HG03139 (cell line): Measurements from ENCODE around the gene SYF2.
"Not testable (repeated sequence)": the region's sequence is repeated elsewhere in the genome, so short reads cannot be mapped to it uniquely, and the experiment has no call there.

Experiments used
- ATAC-seq: cut with Tn5 transposase; IDR thresholded peaks from one replicate; pipeline ENCODE4 v1.9.1; 2021; ENCODE audit not compliant: unreplicated experiment

The SYF2 gene

DNA sequence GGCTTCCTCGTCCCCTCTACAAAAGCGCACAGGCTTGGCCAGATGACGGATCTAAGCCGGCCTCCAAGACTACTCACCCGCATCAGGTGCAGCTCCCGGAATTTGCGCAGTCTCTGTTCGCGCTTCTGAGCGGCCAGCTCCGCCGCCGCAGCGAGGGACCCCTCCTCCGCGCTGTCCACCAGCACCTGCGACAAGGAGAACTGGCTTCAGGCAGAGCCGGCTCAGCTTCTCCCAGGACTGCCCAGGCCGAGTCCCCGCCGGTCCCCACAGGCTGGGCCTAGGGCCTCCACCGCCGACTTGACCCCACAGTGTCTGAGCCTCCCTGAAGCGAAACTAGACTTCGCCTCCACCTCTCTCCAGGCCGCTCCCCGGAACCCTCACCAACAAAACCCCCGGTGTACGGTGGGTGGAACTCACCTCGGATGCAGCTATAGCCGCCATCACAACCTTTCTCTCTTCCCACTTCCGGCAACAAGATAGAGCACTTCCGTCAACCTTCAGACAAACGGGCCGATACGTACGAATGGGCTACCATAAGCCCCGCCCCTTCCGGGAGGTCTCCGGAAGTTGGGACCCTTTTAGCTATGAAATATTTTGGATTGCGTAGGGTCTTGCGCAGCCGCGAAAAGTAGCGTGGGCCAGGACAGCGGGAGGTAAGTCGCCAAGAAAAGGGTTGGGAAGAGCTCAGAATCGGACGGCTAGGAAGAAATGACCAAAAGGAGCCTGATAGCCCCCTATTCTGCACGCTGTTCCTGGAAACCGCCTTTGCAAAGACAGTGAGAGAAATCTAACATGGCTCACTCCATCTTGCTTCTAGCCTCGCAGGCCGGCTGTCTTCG, at the start of gene SYF2:
Gene SYF2 (minus strand): TSS at position 476 of the 839 bp plus-strand sequence. CDS start 35 bp downstream, at position 441.
- peak; percentile 72 for ATAC-seq

DNA sequence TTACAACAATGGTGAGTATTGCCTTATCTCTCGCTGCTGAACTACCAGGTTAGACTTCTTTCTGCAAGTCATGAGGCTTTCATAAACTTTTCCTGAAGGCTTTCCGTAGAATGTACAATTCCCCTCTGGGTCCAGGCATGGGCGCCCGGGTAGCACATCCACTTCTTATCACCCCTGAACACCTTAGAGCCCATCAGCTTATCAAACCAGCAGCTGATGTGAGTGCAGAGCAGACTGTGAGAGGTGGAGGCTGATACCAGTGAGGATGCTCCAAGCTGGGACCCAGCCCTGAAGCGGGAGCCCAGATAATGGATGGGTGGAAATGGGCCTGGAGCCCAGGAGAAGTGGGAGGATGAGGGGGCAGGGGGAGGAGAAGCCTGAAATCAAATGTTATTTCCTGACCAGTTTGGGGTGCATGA, 47.4 kb upstream of the SYF2 start:
- ATAC-seq, result not testable (repeated sequence)

DNA sequence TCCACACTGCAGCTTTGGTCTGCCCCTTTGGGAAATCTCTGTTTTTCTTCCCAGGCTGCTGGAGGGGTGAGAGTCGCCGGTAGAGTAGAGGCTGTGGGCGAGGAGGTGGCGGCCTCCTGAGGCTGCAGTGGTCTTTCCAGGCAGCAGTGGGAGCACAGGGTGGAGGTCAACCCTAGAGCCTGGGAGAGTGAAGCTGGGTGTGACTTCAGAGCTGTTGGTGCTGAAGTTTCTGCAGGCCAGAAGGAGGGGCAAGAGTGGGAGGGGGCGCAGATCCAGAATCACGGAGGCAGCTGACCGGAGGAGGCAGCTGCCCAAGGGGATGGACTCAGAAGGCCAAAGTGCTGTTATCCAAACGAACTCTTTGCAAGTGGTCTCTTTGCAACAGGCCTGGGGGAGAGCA, 46.5 kb upstream of the SYF2 start:
- not testable (repeated sequence) for ATAC-seq

DNA sequence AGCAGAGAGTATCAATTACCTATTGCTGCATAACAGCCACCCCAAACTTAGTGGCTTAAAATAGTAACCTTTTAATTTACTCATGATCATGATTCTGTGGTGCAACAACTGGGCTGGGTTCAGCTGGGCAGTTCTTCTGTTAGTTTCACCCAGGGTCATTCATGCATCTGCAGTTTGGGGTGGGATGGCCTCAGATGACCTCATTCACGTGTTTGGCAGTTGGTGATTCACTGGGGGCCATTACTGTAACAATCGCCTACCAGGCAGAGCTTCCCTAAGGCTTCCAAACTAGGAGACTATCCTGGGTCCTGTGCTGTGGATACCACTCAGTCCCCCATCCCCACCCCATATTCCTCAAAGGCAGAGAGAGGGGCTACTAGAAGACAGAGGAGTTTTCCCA, 46.1 kb upstream of the SYF2 start:
- ATAC-seq, result not testable (repeated sequence)

DNA sequence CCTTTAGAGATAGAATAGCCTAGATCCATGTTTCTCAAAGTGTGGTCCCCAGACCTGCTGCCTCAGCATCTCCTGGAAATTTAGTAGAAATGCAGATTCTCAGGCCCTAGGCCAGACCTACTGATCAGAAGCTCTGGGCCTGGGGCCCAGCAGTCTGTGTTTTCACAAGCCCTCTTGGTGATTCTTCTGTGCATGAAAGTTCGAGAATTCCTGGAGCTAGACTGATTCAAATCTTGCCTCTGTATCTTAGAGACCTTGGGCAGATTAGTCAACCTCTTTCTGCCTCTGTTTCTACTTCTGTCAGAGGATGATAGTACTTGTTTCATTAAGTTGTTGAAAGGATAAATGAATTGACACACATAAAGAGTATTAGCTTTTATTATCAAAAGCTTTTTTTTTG, 45.0 kb upstream of the SYF2 start:
- not testable (repeated sequence) for ATAC-seq

DNA sequence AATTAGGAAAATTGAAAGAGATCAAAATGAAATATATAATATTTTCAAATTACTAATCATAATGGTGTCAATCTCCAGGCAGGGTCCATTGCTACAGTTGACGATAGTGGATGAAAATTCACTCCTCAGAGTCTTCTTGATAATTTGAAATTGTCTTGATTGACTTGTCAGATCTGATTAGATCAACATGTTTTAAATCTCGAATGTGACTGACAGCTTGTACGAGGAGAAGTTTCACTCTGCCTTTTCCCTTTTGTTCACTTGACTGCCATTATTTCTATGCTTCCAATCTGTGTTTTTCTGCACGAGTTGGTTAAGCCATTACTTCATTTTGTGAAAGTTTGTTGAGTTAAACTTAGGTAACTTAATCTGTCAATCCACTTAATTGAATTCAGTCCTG, 43.3 kb upstream of the SYF2 start:
- ATAC-seq, result not testable (repeated sequence)

DNA sequence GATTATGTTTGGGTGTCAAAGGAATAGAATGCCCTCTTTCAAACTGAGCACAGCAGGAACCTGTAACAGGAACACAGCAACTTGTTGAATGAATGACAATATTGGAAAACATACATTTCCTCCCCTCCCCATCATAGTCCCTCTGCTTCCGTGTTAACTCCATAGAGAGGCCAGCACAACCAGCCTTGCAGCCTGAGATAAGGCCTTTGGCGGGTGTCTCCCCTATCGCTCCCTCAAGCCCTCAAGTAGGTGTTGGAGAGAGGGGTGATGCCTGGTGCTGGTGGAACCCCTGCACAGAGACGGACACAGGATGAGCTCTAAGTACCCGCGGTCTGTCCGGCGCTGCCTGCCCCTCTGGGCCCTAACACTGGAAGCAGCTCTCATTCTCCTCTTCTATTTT, 39.9 kb upstream of the SYF2 start, which contains the start of gene RHD:
Gene RHD (plus strand): TSS at position 272 of the 400 bp plus-strand sequence. CDS start 39 bp downstream, at position 311.
- ATAC-seq, result not testable (repeated sequence)

DNA sequence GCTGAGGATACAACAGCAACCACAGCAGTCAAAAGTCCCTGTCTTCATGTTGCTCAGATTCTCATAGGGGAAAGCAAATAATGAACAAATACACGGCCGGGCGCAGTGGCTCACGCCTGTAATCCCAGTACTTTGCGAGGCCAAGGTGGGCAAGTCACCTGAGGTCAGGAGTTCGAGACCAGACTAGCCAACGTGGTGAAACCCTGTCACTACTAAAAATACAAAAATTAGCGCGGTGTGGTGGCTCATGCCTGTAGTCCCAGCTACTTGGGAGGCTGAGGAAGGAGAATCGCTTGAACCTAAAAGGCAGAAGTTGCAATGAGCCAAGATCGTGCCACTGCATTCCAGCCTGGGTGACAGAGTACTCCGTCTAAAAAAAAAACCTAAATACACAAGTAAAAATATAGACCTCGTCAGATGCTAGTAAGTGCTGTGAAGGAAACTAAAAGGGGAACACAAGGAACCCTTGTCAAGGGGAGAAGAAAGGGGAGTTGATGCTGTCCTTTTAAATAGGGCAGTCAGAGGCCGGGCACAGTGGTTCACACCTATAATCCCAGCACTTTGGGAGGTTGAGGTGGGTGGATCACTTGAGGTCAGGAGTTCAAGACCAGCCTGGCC, 36.0 kb upstream of the SYF2 start:
- ATAC-seq, result not testable (repeated sequence)

DNA sequence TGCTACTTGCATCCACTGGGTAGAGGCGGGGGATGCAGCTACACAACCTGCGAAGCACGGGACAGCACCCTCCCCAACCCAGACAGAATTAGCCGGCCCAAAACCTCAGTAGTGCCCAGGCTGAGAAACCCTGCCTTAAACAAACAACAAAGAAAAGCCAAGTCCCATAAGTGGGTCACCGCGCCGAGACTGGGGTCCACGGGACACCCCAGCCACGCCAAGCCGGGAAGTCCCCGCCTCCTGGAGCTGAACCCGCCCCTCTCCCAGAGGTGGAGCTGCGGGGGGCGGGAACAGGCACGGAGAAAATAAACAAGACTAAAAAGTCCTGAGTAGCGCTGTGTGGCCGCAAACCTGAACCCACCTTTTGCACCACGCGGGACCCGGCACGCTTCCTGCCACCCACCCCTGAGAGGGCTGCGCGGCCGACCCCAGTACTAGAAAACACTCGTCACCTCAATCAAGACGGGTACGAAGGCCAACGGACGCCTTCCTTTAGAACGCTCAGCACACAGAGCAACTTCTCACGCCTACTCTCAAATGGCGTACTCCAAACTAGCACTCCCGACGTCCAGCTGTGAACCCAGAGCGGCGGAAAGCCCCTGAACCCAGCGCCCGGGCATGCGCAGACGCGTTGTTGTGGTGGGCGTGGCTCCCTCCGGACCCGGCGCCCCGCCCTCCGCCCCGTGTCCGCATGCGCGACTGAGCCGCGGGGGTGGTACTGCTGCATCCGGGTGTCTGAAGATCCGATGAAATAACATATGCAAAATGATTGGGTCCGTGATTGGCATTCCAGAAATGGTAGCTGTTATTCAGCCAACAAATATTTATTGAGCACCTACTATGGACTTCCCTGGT, 35.2 kb upstream of the SYF2 start:
- ATAC-seq, result peak; percentile 57

DNA sequence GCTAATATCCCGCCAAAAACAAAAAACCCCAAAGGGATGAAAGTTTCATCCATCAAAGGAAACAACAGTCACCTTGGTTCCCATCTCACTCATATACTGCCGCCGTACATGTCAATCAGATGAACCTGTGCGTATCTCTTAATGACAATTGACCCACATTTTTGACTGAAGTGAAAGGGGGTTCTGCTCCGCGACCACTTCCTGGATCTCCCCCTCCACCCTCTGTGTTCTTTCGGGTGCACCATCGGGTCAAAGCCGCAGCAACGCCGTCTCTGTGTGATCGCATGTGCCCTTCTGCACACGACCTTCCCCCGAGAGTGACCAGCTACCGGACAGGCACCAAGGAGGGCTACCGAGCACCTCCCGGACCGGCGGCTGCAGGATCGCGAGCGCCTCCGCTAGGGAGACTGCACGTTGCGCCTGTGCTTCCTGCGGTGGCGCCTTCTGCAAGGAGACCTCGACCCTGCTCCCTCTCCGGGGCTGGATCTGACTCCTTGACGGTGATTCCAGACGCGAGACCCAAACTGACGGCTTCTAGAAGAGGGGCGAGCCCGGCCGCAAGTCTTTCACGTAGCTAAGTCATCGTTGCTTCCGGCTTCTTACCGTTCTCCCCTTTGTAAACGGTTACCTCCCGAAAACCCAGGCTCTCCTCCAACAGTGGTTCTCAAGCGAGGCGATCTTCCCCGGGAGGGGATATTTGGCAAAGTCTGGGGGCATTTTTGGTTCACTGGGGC, 34.4 kb upstream of the SYF2 start:
- ATAC-seq, result peak; percentile 21

DNA sequence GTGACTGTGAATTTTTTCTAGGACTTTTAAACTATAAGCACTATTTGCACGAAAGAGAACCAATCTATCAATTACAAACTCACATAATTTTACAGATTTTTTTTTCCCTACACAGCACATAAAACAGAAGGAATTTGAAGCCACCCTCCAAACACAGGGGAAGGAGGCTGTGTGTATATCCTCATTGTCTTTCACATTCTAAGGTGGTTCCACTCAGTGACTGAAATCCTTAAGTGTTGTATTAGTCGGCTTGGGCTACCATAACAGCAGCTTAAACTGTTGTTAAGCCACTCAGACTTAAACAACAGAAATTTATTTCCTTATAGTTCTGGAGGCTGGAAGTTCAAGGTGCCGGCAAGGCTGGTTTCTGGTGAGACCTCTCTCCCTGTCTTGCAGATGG, 28.0 kb upstream of the SYF2 start:
- not testable (repeated sequence) for ATAC-seq

DNA sequence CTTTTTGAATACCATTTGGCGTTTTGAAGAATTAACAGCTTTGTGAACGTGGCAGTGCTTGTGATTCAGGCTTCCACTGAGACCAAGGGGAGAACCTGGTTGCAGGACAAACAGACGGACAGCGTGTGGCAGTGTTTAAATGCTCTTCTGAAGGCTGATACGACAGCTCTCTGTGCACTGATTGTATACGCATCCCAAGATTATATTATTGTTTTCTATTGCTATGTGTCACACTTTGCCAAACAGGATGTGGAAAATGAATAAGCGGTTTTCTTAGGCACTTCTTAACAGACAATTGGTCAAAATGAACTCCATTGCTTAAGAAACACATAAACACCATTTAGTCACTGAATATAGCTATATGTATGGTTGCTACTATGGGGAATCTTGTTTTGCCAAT, 27.5 kb upstream of the SYF2 start:
- not testable (repeated sequence) for ATAC-seq

DNA sequence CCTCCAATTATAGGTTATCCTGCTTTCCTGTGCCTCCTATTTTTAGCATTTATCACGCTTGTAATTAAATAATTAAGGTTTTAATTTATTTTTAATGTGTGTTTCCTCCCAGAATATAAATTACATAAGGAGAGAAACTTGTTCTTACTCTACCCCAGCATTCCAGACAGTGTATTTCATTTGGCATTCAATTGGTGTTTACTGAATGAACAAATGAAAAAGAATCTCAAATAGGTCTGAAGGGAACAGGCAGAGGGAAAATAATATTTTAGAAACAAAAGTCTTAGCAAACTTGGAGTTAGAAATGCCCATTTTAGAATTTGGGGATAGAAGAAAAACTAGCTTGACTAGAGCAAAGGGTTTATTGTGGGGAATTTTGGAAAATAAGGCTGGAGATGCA, 24.9 kb upstream of the SYF2 start:
- no peak for ATAC-seq

DNA sequence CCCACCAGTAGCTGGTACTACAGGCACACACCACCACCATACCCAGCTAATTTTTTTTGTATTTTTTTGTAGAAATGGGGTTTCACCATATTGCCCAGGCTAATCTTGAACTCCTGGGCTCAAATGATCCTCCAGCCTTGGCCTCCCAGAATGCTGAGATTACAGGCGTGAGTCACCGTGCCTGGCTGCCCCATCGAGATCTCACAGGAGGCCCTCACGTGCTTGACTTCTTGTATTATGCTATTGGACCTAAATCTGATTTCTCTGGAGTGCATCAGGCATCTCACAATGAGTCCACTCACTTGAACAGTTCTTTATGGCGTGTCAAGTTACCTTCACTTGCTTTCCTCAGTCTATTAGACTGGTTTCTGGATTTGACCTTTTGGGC, 24.3 kb upstream of the SYF2 start:
- no peak for ATAC-seq

DNA sequence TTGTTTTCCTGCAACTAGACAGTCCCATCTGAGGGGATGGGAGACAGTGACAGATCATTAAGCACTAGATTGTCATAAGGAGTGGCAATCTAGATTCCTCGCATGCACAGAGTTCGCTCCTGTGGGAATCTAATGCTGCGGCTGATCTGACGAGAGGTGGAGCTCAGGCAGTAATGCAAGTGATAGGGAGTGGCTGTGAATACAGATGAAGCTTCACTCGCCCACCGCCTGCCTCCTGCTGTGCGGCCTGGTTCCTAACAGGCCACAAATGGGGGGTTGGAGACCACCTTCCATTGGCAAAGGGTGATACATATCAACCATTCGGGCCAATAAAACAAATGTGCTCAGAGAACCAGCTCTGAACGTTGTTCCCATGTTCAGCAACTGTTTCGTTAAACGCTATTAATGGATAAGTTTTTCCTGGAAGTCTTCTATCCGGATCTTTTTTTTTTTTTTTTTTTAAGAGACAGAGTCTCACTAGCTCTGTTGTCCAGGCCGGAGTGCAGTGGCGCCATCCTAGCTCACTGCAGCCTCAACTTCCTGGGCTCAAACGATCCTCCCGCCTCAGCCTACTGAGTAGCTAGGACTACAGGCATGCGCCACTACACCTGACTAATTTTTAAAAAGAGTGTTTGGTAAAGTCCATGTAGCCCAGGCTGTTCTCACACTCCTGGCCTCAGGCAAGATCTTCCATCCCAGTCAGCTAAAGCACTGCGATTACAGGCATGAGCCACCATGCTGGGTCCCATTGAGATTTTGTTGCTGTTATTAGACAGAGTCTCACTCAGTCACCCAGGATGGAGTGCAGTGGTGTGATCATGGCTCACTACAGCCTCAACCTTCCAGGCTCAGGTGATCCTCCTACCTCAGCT, 23.6 kb upstream of the SYF2 start:
- no peak for ATAC-seq

DNA sequence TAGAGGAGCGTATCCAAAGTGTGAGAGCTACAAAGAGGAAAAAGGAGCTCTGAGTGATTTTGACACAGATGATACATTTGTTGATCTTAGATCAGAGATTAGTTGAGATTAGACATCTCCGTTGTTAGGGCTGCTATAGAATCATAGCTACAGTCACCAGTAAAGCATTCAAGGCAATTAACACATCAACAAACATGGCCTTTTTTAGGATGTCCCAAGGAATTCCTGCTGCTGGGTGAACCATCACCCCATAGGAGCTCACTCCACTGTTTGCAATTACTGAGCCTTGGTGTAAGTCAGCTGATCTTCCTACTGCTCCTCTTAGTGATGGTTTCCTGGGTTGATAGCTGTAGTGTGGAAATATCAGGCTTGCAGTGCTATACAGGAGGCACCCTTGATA, 21.6 kb upstream of the SYF2 start:
- no peak for ATAC-seq

DNA sequence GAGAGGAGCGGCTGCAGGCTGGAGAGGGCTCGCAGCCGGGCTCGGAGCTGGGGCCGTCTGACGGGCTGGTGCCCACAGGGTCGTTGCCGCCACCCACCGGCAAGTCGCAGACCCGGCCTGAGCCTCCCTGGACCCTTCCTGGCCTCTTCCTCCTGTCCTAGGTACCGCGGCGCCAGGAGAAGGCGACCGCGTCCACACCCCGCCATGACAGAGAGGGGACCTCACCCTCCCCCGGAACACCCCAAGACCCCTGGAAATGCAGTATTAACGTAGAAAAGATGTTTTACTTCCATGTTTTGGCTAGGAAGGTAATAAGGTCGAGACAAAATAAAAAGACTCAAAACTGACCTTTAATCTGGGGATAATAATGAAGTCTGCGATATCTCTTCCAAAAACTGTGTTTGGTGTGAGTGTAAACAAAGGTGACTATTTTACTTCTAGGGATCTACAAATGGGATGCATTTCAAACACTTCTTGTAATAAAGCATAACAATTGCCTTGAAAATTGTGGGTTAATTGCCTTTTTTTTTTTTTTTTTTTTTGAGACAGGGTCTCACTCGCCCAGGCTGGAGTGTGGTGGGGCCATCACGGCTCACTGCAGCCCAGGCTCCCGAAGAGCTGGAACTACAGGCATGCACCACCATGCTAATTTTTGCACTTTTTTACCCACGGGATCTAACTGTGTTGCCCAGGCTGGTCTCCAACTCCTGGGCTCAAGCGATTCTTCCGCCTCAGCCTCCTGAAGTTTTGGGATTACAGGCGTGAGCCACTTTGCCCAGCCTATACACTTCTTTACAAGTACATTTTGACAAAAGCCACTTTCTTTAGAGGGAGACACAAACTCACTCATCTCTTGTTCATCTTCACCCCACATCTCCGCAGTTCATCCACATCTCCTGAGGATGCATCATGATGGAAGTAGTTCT, 15.8 kb upstream of the SYF2 start:
- ATAC-seq, result no peak

DNA sequence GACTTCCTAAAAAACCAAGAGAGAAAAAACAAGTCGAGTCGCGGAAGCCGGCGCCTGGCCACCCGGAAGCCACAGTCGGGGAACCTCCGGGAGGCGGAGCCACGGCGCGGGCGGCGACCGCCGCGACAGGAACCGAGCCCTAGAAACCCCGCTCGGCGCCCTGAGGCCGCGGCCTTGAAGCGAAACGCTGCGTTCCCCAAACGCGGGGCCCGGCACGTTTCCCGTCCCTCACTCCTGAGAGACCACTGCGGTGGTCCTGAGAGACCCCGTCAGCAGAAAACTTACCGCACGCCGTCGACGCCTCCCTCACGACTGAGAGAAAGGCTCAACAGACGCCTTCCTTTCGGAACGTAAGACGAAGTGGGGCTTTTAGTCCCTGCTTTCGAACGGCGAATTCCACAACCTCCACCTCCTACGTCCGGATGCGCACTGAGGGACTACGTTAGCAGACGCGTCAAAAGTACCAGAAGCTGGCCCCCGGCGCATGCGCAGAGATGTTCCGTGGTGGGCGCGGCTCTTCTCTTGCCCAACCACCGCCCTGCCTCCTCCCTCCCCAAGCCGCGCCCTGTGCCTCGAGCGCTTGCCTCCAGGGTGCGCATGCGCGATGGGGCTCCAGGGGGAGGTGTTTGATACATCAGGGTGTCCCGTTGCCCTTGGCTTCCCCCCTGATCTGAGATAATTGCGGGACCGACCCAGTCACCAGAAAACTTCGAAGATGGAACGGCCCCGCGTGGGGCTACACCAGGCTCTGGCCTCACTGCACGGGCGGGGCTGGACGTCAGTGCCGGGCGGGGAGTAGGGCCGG, 14.9 kb upstream of the SYF2 start, which contains the start of gene RSRP1:
Gene RSRP1 (minus strand): TSS at position 431 of the 805 bp plus-strand sequence. CDS start 491 bp downstream, outside the sequence.
- peak; percentile 85 for ATAC-seq
